HepG2 (cell line): ENCODE data around the gene PATZ1. TPM values are rescaled to one million over a fixed set of nuclear protein-coding genes. Genes with fewer than 3 reads are reported as not detected.
A peak's percentile ranks its signal among the peaks of the same experiment; 100 is the strongest.

Experiments used
- ARHGAP35 ChIP-seq: sonication (generic); formaldehyde crosslinking; IDR thresholded peaks from 2 replicates; pipeline ENCODE4 v1.9.0; 2022; ENCODE audit warnings: mild to moderate bottlenecking, inconsistent platforms, moderate library complexity, missing genetic modification reagents, borderline replicate concordance
- GATAD1 ChIP-seq: IDR thresholded peaks from 2 replicates; pipeline ENCODE4 v1.6.1; 2016; ENCODE audit warnings: missing genetic modification reagents, missing compliant biosample characterization
- HDAC1 ChIP-seq: sonication (generic); formaldehyde crosslinking; IDR thresholded peaks from 2 replicates; pipeline ENCODE4 v1.5.1; 2020; ENCODE audit warnings: mild to moderate bottlenecking, missing genetic modification reagents
- HES4 ChIP-seq: sonication (generic); formaldehyde crosslinking; IDR thresholded peaks from 2 replicates; pipeline ENCODE4 v1.9.0; 2021; ENCODE audit warnings: mild to moderate bottlenecking, missing genetic modification reagents, borderline replicate concordance
- HOXA3 ChIP-seq: sonication (generic); formaldehyde crosslinking; IDR thresholded peaks from 2 replicates; pipeline ENCODE4 v1.5.0; 2020; ENCODE audit warnings: missing genetic modification reagents
- HOXA7 ChIP-seq: sonication (generic); formaldehyde crosslinking; IDR thresholded peaks from 2 replicates; pipeline ENCODE4 v1.8.1; 2022; ENCODE audit warnings: mild to moderate bottlenecking, missing genetic modification reagents, moderate library complexity
- MYC ChIP-seq: sonication (generic); formaldehyde crosslinking; IDR thresholded peaks from 2 replicates; pipeline ENCODE4 v1.9.0; 2021; ENCODE audit warnings: missing genetic modification reagents, borderline replicate concordance
- MYNN ChIP-seq: sonication (generic); formaldehyde crosslinking; IDR thresholded peaks from 2 replicates; pipeline ENCODE4 v1.4.0; 2020; ENCODE audit warnings: mild to moderate bottlenecking, low read depth, missing genetic modification reagents
- PHF8 ChIP-seq: sonication (generic); formaldehyde crosslinking; IDR thresholded peaks from 2 replicates; pipeline ENCODE4 v1.5.0; 2020; ENCODE audit warnings: missing genetic modification reagents
- RBAK ChIP-seq: sonication (generic); formaldehyde crosslinking; IDR thresholded peaks from 2 replicates; pipeline ENCODE4 v1.5.1; 2020; ENCODE audit warnings: mild to moderate bottlenecking, missing genetic modification reagents
- REXO4 ChIP-seq: sonication (generic); formaldehyde crosslinking; IDR thresholded peaks from 2 replicates; pipeline ENCODE4 v1.8.0; 2022; ENCODE audit warnings: missing genetic modification reagents, mild to moderate bottlenecking, borderline replicate concordance
- SMYD3 ChIP-seq: sonication (generic); formaldehyde crosslinking; IDR thresholded peaks from 2 replicates; pipeline ENCODE4 v1.8.1; 2023; ENCODE audit warnings: mild to moderate bottlenecking, missing genetic modification reagents
- SP5 ChIP-seq: IDR thresholded peaks from 2 replicates; pipeline ENCODE4 v1.6.1; 2016; ENCODE audit warnings: low read depth, borderline replicate concordance
- TAF1 ChIP-seq: sonication (generic); formaldehyde crosslinking; IDR thresholded peaks from 2 replicates; pipeline ENCODE4 v1.4.0; 2020; ENCODE audit warnings: missing genetic modification reagents
- ZBTB42 ChIP-seq: sonication (generic); formaldehyde crosslinking; IDR thresholded peaks from 2 replicates; pipeline ENCODE4 v1.5.0; 2020; ENCODE audit warnings: mild to moderate bottlenecking, missing genetic modification reagents
- ZNF333 ChIP-seq: sonication (generic); formaldehyde crosslinking; IDR thresholded peaks from 2 replicates; pipeline ENCODE4 v1.4.0; 2020; ENCODE audit warnings: mild to moderate bottlenecking, missing genetic modification reagents, borderline replicate concordance
- ZNF441 ChIP-seq: sonication (generic); formaldehyde crosslinking; IDR thresholded peaks from 2 replicates; pipeline ENCODE4 v1.7.0; 2021; ENCODE audit warnings: missing genetic modification reagents, borderline replicate concordance
- ZNF563 ChIP-seq: sonication (generic); formaldehyde crosslinking; IDR thresholded peaks from 2 replicates; pipeline ENCODE4 v1.8.0; 2022; ENCODE audit warnings: mild to moderate bottlenecking, moderate library complexity, missing genetic modification reagents
- ZNF598 ChIP-seq: sonication (generic); formaldehyde crosslinking; IDR thresholded peaks from 2 replicates; pipeline ENCODE4 v1.5.1; 2020; ENCODE audit warnings: mild to moderate bottlenecking, missing genetic modification reagents, borderline replicate concordance
- ZNF746 ChIP-seq: sonication (generic); formaldehyde crosslinking; IDR thresholded peaks from 2 replicates; pipeline ENCODE4 v1.8.0; 2022; ENCODE audit warnings: mild to moderate bottlenecking, missing genetic modification reagents
- ZNF891 ChIP-seq: sonication (generic); formaldehyde crosslinking; IDR thresholded peaks from 2 replicates; pipeline ENCODE4 v1.5.0; 2020; ENCODE audit warnings: mild to moderate bottlenecking, missing genetic modification reagents
- polyA plus RNA-seq, 8 experiments: library from polyadenylated mRNA; depleted of rRNA in 3 of 8; stranded (reverse) in 7 of 8; unstranded in 1 of 8; fragments of >200 nt; fragmentation: Illumina TruSeq in 4 of 8; extraction: Trizol in 4 of 8; gene quantifications; 2 replicates each; pipeline versions ENCODE4 v1.2.1 to v1.2.3, GENCODE V29; 2011 to 2016; ENCODE audit warnings: low read depth in 4 of 8, missing spikeins in 1 of 8, mixed read lengths in 1 of 8; ENCODE audit not compliant: insufficient read depth in 1 of 8
- total RNA-seq, 5 experiments: library from RNA; depleted of rRNA; stranded (reverse); fragments of >200 nt; fragmentation: Illumina TruSeq; extraction: Trizol; gene quantifications; 2 replicates each; pipeline ENCODE4 v1.2.3, GENCODE V29; 2016; ENCODE audit warnings: low read depth in 1 of 5
- TF ChIP-seq, protein P1 (sequence below): sonication (generic); formaldehyde crosslinking; IDR thresholded peaks from 2 replicates; pipeline ENCODE4 v1.4.0; 2020; ENCODE audit warnings: missing genetic modification reagents
- TF ChIP-seq, protein P2 (sequence below): sonication (generic); formaldehyde crosslinking; IDR thresholded peaks from 2 replicates; pipeline ENCODE4 v1.4.0; 2020; ENCODE audit warnings: mild to moderate bottlenecking, low read depth, missing genetic modification reagents
- TF ChIP-seq, protein P3 (sequence below): sonication (generic); formaldehyde crosslinking; IDR thresholded peaks from 2 replicates; pipeline ENCODE4 v1.4.0; 2020; ENCODE audit warnings: missing genetic modification reagents; ENCODE audit errors: not compliant biosample characterization
- TF ChIP-seq, protein P4 (sequence below): sonication (generic); formaldehyde crosslinking; IDR thresholded peaks from 2 replicates; pipeline ENCODE4 v1.8.1; 2023; ENCODE audit warnings: mild to moderate bottlenecking, missing genetic modification reagents

Gene PATZ1
- total and polyA plus RNA-seq, 2 of the 13 experiments (the other 11 are each of a cell fraction or from before 2014, with no cell fraction given) = 24.9 to 30.5 TPM

GRCh38 chr22:31292236-31292989, 53.7 kb downstream of the PATZ1 start, which contains the start of gene PIK3IP1 (continued):
- no peak for TF ChIP-seq ZBTB42
- TF ChIP-seq, protein P1, sequence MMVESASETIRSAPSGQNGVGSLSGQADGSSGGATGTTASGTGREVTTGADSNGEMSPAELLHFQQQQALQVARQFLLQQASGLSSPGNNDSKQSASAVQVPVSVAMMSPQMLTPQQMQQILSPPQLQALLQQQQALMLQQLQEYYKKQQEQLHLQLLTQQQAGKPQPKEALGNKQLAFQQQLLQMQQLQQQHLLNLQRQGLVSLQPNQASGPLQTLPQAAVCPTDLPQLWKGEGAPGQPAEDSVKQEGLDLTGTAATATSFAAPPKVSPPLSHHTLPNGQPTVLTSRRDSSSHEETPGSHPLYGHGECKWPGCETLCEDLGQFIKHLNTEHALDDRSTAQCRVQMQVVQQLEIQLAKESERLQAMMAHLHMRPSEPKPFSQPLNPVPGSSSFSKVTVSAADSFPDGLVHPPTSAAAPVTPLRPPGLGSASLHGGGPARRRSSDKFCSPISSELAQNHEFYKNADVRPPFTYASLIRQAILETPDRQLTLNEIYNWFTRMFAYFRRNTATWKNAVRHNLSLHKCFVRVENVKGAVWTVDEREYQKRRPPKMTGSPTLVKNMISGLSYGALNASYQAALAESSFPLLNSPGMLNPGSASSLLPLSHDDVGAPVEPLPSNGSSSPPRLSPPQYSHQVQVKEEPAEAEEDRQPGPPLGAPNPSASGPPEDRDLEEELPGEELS = peak; percentile 73
- TF ChIP-seq HOXA3 (CRISPR knock-in tag) = peak; percentile 62
- TF ChIP-seq, protein P2, sequence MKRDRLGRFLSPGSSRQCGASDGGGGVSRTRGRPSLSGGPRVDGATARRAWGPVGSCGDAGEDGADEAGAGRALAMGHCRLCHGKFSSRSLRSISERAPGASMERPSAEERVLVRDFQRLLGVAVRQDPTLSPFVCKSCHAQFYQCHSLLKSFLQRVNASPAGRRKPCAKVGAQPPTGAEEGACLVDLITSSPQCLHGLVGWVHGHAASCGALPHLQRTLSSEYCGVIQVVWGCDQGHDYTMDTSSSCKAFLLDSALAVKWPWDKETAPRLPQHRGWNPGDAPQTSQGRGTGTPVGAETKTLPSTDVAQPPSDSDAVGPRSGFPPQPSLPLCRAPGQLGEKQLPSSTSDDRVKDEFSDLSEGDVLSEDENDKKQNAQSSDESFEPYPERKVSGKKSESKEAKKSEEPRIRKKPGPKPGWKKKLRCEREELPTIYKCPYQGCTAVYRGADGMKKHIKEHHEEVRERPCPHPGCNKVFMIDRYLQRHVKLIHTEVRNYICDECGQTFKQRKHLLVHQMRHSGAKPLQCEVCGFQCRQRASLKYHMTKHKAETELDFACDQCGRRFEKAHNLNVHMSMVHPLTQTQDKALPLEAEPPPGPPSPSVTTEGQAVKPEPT (CRISPR knock-in tag) = no peak
- no peak for TF ChIP-seq ZNF746 (CRISPR knock-in tag)
- no peak for TF ChIP-seq HES4 (CRISPR knock-in tag)
- no peak for TF ChIP-seq HOXA7 (CRISPR knock-in tag)
- TF ChIP-seq SMYD3 = peak; percentile 67; the same call in 1 of the 2 replicates
- no peak for TF ChIP-seq ZNF333
- no peak for TF ChIP-seq ZNF891 (CRISPR knock-in tag)
- TF ChIP-seq MYC (CRISPR knock-in tag) = no peak; the same call in 1 of the 2 replicates
- 0 out of 2 replicates have a peak, but pooled peaks have one; percentile 32 for TF ChIP-seq HDAC1 (CRISPR knock-in tag)
- TF ChIP-seq ZNF563 (CRISPR knock-in tag) = no peak
- TF ChIP-seq ZNF441 (CRISPR knock-in tag) = no peak
- TF ChIP-seq GATAD1 (CRISPR knock-in tag) = 0 out of 2 replicates have a peak, but pooled peaks have one; percentile 36
- no peak for TF ChIP-seq MYNN
- no peak for TF ChIP-seq RBAK (CRISPR knock-in tag)
- TF ChIP-seq TAF1 (CRISPR knock-in tag) = no peak
- 0 out of 2 replicates have a peak, but pooled peaks have one; percentile 24 for TF ChIP-seq PHF8
- TF ChIP-seq, protein P3, sequence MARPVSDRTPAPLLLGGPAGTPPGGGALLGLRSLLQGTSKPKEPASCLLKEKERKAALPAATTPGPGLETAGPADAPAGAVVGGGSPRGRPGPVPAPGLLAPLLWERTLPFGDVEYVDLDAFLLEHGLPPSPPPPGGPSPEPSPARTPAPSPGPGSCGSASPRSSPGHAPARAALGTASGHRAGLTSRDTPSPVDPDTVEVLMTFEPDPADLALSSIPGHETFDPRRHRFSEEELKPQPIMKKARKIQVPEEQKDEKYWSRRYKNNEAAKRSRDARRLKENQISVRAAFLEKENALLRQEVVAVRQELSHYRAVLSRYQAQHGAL (CRISPR knock-in tag) = no peak
- no peak for TF ChIP-seq ZNF598 (CRISPR knock-in tag)
- TF ChIP-seq REXO4 (CRISPR knock-in tag) = no peak
- no peak for TF ChIP-seq ARHGAP35 (CRISPR knock-in tag)
- no peak for TF ChIP-seq SP5 (CRISPR knock-in tag)
- TF ChIP-seq, protein P4, sequence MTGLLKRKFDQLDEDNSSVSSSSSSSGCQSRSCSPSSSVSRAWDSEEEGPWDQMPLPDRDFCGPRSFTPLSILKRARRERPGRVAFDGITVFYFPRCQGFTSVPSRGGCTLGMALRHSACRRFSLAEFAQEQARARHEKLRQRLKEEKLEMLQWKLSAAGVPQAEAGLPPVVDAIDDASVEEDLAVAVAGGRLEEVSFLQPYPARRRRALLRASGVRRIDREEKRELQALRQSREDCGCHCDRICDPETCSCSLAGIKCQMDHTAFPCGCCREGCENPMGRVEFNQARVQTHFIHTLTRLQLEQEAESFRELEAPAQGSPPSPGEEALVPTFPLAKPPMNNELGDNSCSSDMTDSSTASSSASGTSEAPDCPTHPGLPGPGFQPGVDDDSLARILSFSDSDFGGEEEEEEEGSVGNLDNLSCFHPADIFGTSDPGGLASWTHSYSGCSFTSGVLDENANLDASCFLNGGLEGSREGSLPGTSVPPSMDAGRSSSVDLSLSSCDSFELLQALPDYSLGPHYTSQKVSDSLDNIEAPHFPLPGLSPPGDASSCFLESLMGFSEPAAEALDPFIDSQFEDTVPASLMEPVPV (CRISPR knock-in tag) = no peak
